Panc1 (cell line): ENCODE data around the gene BANF1. TPM values are rescaled to one million over a fixed set of nuclear protein-coding genes. Genes with fewer than 3 reads are reported as not detected.
A peak's percentile ranks its signal among the peaks of the same experiment; 100 is the strongest.

Source experiments
- ATAC-seq: fragments of 200-7000 bp; cut with Tn5 transposase; 2 replicates; pipeline ENCODE4 v1.9.1; 2020; ENCODE audit warnings: mild to moderate bottlenecking, moderate library complexity
- BruUV-seq: library from RNA; stranded (reverse); fragments of 400-500 nt; replicated peaks from 2 replicates; lab custom pipeline; 2021; lab: Mats Ljungman, UMichigan
- CTCF ChIA-PET: fragments of 300-600 bp; sonication (Branson Sonifier 250); formaldehyde crosslinking; loops from one replicate; lab custom pipeline; 2022; ENCODE audit warnings: antibody characterized with exemption; lab: Charles Lee
- POLR2A ChIA-PET: fragments of 300-600 bp; sonication (Branson Sonifier 250); formaldehyde crosslinking; loops from one replicate; lab custom pipeline; 2022; ENCODE audit warnings: antibody characterized with exemption; lab: Charles Lee
- DNase-seq: peaks from one replicate; pipeline ENCODE4 v3.0.0-alpha.2; 2010; ENCODE audit warnings: low read depth, low spot score
- H3K27ac ChIP-seq: 2 replicates; pipeline ENCODE4 v1.5.1; 2011; ENCODE audit warnings: mild to moderate bottlenecking, low read length, inconsistent platforms
- H3K27me3 ChIP-seq: fragments of 200-500 bp; sonication (Bioruptor generic); 2 replicates; pipeline ENCODE4 v1.6.0; 2014; ENCODE audit warnings: low read length, inconsistent platforms; ENCODE audit not compliant: control insufficient read depth, insufficient read depth
- H3K36me3 ChIP-seq: fragments of 200-500 bp; sonication (Bioruptor generic); 2 replicates; pipeline ENCODE4 v1.5.1; 2014; ENCODE audit warnings: inconsistent platforms, mild to moderate bottlenecking, low read length, moderate library complexity; ENCODE audit not compliant: control insufficient read depth, insufficient read depth
- H3K4me1 ChIP-seq: 2 replicates; pipeline ENCODE4 v1.5.1; 2011; ENCODE audit warnings: inconsistent platforms, mild to moderate bottlenecking, low read length, moderate library complexity; ENCODE audit not compliant: control insufficient read depth, insufficient read depth
- H3K4me3 ChIP-seq, 2 experiments: 2 replicates each; pipeline ENCODE4 v1.5.1; 2011 to 2012; ENCODE audit warnings: low read depth in 2 of 2, low read length in 2 of 2, mild to moderate bottlenecking in 2 of 2, inconsistent platforms in 1 of 2, moderate library complexity in 1 of 2
- H3K9me3 ChIP-seq: fragments of 200-500 bp; sonication (Bioruptor generic); 2 replicates; pipeline ENCODE4 v1.5.1; 2014; ENCODE audit warnings: low read depth, mild to moderate bottlenecking, inconsistent platforms, low read length, moderate library complexity; ENCODE audit not compliant: control insufficient read depth, insufficient read depth
- CTCF ChIP-seq: fragments of 450-650 bp; IDR thresholded peaks from 2 replicates; pipeline ENCODE4 v1.5.1; 2017; ENCODE audit warnings: mild to moderate bottlenecking
- POLR2AphosphoS5 ChIP-seq: IDR thresholded peaks from 2 replicates; pipeline ENCODE4 v1.6.1; 2012; ENCODE audit warnings: mild to moderate bottlenecking, low read depth, low read length, moderate library complexity
- REST ChIP-seq, 2 experiments: IDR thresholded peaks; 2 replicates each; pipeline ENCODE4 v1.6.1; 2011 to 2012; ENCODE audit warnings: low read depth in 2 of 2, control low read depth in 1 of 2, low read length in 1 of 2, mild to moderate bottlenecking in 1 of 2, moderate library complexity in 1 of 2; ENCODE audit not compliant: insufficient read depth in 1 of 2
- SIN3A ChIP-seq: IDR thresholded peaks from 2 replicates; pipeline ENCODE4 v1.6.1; 2012; ENCODE audit warnings: low read depth, mild to moderate bottlenecking, low read length, moderate library complexity, borderline replicate concordance; ENCODE audit not compliant: insufficient read depth
- TCF7L2 ChIP-seq: IDR thresholded peaks from 2 replicates; pipeline ENCODE4 v1.6.1; 2011; ENCODE audit warnings: mild to moderate bottlenecking, low read depth, low read length, inconsistent platforms
- in situ Hi-C: cut with HindIII; loops from 2 replicates; pipeline ENCODE4 v1.10.0; 2016; ENCODE audit warnings: low sequenced_read_pairs, low pct_unique_long_range_greater_than_20kb
- intact Hi-C: fragments of 100-400 bp; cut with micrococcal nuclease; formaldehyde crosslinking; loops from one replicate; pipeline ENCODE4 v1.10.0; 2022; ENCODE audit not compliant: unreplicated experiment
- total RNA-seq: library from RNA; stranded (reverse); gene quantifications from one replicate; pipeline ENCODE4 v1.2.1, GENCODE V29; 2021; ENCODE audit not compliant: unreplicated experiment

The BANF1 gene
- total RNA-seq, 1 experiment from 2014 or later: 494 TPM

DNA sequence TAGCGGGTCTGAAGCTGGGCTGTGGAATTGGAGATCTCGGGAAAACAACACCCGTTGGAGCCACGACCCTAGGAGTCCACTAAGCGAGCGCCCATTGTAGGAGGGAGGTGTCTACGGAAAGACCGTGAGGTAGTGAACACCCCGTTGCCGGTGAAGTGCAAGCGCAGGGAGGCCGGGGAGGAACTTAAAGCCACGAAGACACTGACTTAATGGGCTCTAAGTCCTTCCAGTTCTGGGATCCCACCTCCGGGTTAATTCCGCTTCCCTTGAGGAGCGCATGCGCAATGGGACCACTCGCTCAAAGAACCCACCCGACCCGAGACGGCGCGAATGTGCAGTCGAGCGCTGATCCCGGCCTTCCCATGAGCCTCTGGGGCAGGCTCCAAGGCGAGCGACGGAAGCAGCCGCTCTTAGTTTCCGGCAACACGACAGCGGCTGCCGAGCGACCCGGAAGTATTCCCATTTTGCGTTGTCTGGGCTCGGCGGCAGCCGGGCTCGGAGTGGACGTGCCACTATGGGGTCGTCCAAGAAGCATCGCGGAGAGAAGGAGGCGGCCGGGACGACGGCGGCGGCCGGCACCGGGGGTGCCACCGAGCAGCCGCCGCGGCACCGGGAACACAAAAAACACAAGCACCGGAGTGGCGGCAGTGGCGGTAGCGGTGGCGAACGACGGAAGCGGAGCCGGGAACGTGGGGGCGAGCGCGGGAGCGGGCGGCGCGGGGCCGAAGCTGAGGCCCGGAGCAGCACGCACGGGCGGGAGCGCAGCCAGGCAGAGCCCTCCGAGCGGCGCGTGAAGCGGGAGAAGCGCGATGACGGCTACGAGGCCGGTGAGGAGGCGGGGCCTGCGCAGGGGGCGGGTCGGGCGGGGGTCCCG is 40.8 kb upstream of the BANF1 start, which contains the start of gene SART1:
SART1 (plus strand) TSS at position 468 of the 874 bp plus-strand sequence; CDS start at position 515, 47 bp downstream.
- H3K36me3 ChIP-seq: peaks cover 5% of the 10 kb centered on the region; the same call in 1 of the 2 replicates
- in situ Hi-C loops (no loop called here), intact Hi-C loops (no loop called here)
- H3K9me3 ChIP-seq: no peaks in the 10 kb centered on the region
- no peaks in the 10 kb centered on the region for H3K27me3 ChIP-seq
- peak; percentile 96 for ATAC-seq
- peak; percentile 93 for DNase-seq
- peak; percentile 98 for TF ChIP-seq POLR2AphosphoS5
- peak; percentile 84 for TF ChIP-seq TCF7L2
- TF ChIP-seq REST (IDR thresholded peaks at IDR 0.05; ENCODE audit: insufficient read depth in 1 of 2, low read depth in 2 of 2, low read length in 1 of 2): peak in 1 of 2 experiments; percentile 8; a peak in 1 of 4 replicates
- TF ChIP-seq CTCF: no peak
- peak; percentile 97; the same call in 1 of the 2 replicates for TF ChIP-seq SIN3A
- ChIA-PET POLR2A (interaction anchor here (1.0 kb wide), 1 partner anchor 63 kb away, joined by 3 read pairs; no protein-coding TSS in a partner anchor), CTCF (no interaction called here)
- peak within 1 kb of the TSS; percentile 82 to 89 for H3K4me3 ChIP-seq
- TSS peak; percentile 99 for BruUV-seq
- H3K27ac ChIP-seq: peak within 1 kb of the TSS; percentile 99
- H3K4me1 ChIP-seq: peaks cover 11% of the 10 kb centered on the region

GRCh38 chr11:65962141-65962564 is 40.1 kb upstream of the BANF1 start:
- peaks cover 5% of the 10 kb centered on the region; the same call in 1 of the 2 replicates for H3K36me3 ChIP-seq
- in situ Hi-C loops: no loop called here
- no peaks in the 10 kb centered on the region for H3K27me3 ChIP-seq
- H3K4me1 ChIP-seq: peaks cover 11% of the 10 kb centered on the region
- POLR2A ChIA-PET: interaction anchor here (0.6 kb wide), 1 partner anchor 40 kb away, joined by 7 read pairs; the partner anchor contains the start of genes BANF1 and EIF1AD
- H3K4me3 ChIP-seq: peak overlapping the region; percentile 82 to 89
- peak overlapping the region; percentile 81 for H3K27ac ChIP-seq
- peak; percentile 2 for ATAC-seq
- no peak for DNase-seq
- no TSS peak for BruUV-seq
- CTCF ChIA-PET: no interaction called here
- intact Hi-C loops: no loop called here
- H3K9me3 ChIP-seq: no peaks in the 10 kb centered on the region
- TF ChIP-seq SIN3A (no peak), CTCF (no peak), POLR2AphosphoS5 (no peak), REST (IDR thresholded peaks at IDR 0.05; ENCODE audit: insufficient read depth in 1 of 2, low read depth in 2 of 2, low read length in 1 of 2) (no peak), TCF7L2 (no peak)
